GM12878 (cell line): Measurements from ENCODE around the gene STAT5B. TPM values are rescaled to one million over a fixed set of nuclear protein-coding genes. Genes with fewer than 3 reads are reported as not detected.

Experiments used
- CBFB ChIP-seq: IDR thresholded peaks from 2 replicates; pipeline ENCODE4 v1.6.1; 2016; ENCODE audit warnings: antibody characterized with exemption, low read depth
- CHD1 ChIP-seq: IDR thresholded peaks from 2 replicates; pipeline ENCODE4 v1.6.1; 2012; ENCODE audit warnings: low read depth, low read length, improper control_type of control experiment
- CHD4 ChIP-seq: fragments of 200-600 bp; sonication (generic); IDR thresholded peaks from 2 replicates; pipeline ENCODE4 v1.6.1; 2016; ENCODE audit warnings: mild to moderate bottlenecking
- DPF2 ChIP-seq: fragments of 450-650 bp; IDR thresholded peaks from 2 replicates; pipeline ENCODE4 v1.6.1; 2017; ENCODE audit warnings: mild to moderate bottlenecking
- E4F1 ChIP-seq: fragments of 450-650 bp; IDR thresholded peaks from 2 replicates; pipeline ENCODE4 v1.6.1; 2018; ENCODE audit warnings: borderline replicate concordance, mild to moderate bottlenecking; ENCODE audit not compliant: partially characterized antibody
- EP300 ChIP-seq, 2 experiments: fragments of 150-350 bp in 1 of 2; IDR thresholded peaks; 2 replicates each; pipeline ENCODE4 v1.6.1; 2011 to 2012; ENCODE audit warnings: low read depth in 2 of 2, low read length in 2 of 2, borderline replicate concordance in 1 of 2, improper control_type of control experiment in 1 of 2, inconsistent platforms in 1 of 2; ENCODE audit not compliant: control insufficient read depth in 1 of 2
- EZH2 ChIP-seq: IDR thresholded peaks from 2 replicates; pipeline ENCODE4 v1.6.1; 2012; ENCODE audit warnings: low read depth, mild to moderate bottlenecking, control low read depth, inconsistent platforms, low read length, borderline replicate concordance; ENCODE audit not compliant: control insufficient read depth
- IKZF1 ChIP-seq: fragments of 450-650 bp; conservative IDR thresholded peaks from 2 replicates; pipeline ENCODE4 v1.6.1; 2017; ENCODE audit warnings: antibody characterized with exemption, mild to moderate bottlenecking
- LARP7 ChIP-seq: fragments of 450-650 bp; IDR thresholded peaks from 2 replicates; pipeline ENCODE4 v1.6.1; 2017; ENCODE audit warnings: mild to moderate bottlenecking
- MEF2B ChIP-seq: fragments of 450-650 bp; IDR thresholded peaks from 2 replicates; pipeline ENCODE4 v1.6.1; 2018; ENCODE audit warnings: mild to moderate bottlenecking, moderate library complexity; ENCODE audit not compliant: partially characterized antibody, poor library complexity, severe bottlenecking
- NFYB ChIP-seq: IDR thresholded peaks from 2 replicates; pipeline ENCODE4 v1.6.1; 2011; ENCODE audit warnings: low read depth, mild to moderate bottlenecking, low read length, improper control_type of control experiment, moderate library complexity; ENCODE audit not compliant: insufficient read depth
- NR2F1 ChIP-seq: fragments of 450-650 bp; conservative IDR thresholded peaks from 2 replicates; pipeline ENCODE4 v1.6.1; 2017; ENCODE audit warnings: mild to moderate bottlenecking
- NRF1 ChIP-seq: conservative IDR thresholded peaks from 2 replicates; pipeline ENCODE4 v1.6.1; 2011; ENCODE audit warnings: mild to moderate bottlenecking, low read depth, low read length, improper control_type of control experiment
- PML ChIP-seq: IDR thresholded peaks from 2 replicates; pipeline ENCODE4 v1.6.1; 2012; ENCODE audit warnings: low read length, inconsistent platforms
- RCOR1 ChIP-seq: conservative IDR thresholded peaks from 2 replicates; pipeline ENCODE4 v1.6.1; 2012; ENCODE audit warnings: low read depth, low read length, improper control_type of control experiment
- SIX5 ChIP-seq: IDR thresholded peaks from 2 replicates; pipeline ENCODE4 v1.6.1; 2011; ENCODE audit warnings: mild to moderate bottlenecking, low read depth, low read length, moderate library complexity; ENCODE audit not compliant: severe bottlenecking
- TARDBP ChIP-seq: IDR thresholded peaks from 2 replicates; pipeline ENCODE4 v1.6.1; 2016; ENCODE audit warnings: borderline replicate concordance
- ZBED1 ChIP-seq: IDR thresholded peaks from 2 replicates; pipeline ENCODE4 v1.6.1; 2016; ENCODE audit warnings: borderline replicate concordance
- ZNF217 ChIP-seq: fragments of 450-650 bp; IDR thresholded peaks from 2 replicates; pipeline ENCODE4 v1.6.1; 2017; ENCODE audit warnings: antibody characterized with exemption, mild to moderate bottlenecking
- ZNF24 ChIP-seq: fragments of 450-650 bp; IDR thresholded peaks from 2 replicates; pipeline ENCODE4 v1.6.1; 2017; ENCODE audit warnings: antibody characterized with exemption, mild to moderate bottlenecking
- polyA plus RNA-seq, 11 experiments: library from polyadenylated mRNA; depleted of rRNA in 4 of 11; unstranded in 6 of 11; stranded (reverse) in 5 of 11; fragments of >200 nt; fragmentation: Nextera tagmentation in 4 of 11; fragmentation: Illumina TruSeq in 1 of 11; extraction: Ambion mirVana in 4 of 11; extraction: Trizol in 1 of 11; gene quantifications; 1 replicate in 1 of 11; 2 replicates in 10 of 11; pipeline versions ENCODE4 v1.2.1 to v1.2.3, GENCODE V29; 2011 to 2016; ENCODE audit warnings: inconsistent platforms in 2 of 11, missing spikeins in 2 of 11, low read depth in 1 of 11
- total RNA-seq, 4 experiments: library from RNA; depleted of rRNA in 3 of 4; stranded (reverse); fragments of >200 nt in 3 of 4; fragmentation: Illumina TruSeq in 1 of 4; extraction: Trizol in 1 of 4; gene quantifications; 2 replicates each; pipeline versions ENCODE4 v1.2.1 to v1.2.3, GENCODE V29; 2013 to 2021
- TF ChIP-seq, protein P1 (sequence below): fragments of 450-650 bp; conservative IDR thresholded peaks from 2 replicates; pipeline ENCODE4 v1.6.1; 2017; ENCODE audit warnings: mild to moderate bottlenecking, moderate library complexity
- TF ChIP-seq, protein P2 (sequence below): IDR thresholded peaks from 2 replicates; pipeline ENCODE4 v1.6.1; 2011; ENCODE audit warnings: borderline replicate concordance, low read depth, mild to moderate bottlenecking, moderate library complexity, low read length; ENCODE audit not compliant: insufficient read depth, poor library complexity, severe bottlenecking
- TF ChIP-seq, protein P3 (sequence below): fragments of 450-650 bp; IDR thresholded peaks from 2 replicates; pipeline ENCODE4 v1.6.1; 2014; ENCODE audit warnings: mild to moderate bottlenecking

The STAT5B gene
- total and polyA plus RNA-seq, 10 of the 15 experiments (the other 5 are each of a cell fraction or from before 2014, with no cell fraction given) = 11.0 to 69.6 (median 46.7) TPM

- TF ChIP-seq, protein P1, sequence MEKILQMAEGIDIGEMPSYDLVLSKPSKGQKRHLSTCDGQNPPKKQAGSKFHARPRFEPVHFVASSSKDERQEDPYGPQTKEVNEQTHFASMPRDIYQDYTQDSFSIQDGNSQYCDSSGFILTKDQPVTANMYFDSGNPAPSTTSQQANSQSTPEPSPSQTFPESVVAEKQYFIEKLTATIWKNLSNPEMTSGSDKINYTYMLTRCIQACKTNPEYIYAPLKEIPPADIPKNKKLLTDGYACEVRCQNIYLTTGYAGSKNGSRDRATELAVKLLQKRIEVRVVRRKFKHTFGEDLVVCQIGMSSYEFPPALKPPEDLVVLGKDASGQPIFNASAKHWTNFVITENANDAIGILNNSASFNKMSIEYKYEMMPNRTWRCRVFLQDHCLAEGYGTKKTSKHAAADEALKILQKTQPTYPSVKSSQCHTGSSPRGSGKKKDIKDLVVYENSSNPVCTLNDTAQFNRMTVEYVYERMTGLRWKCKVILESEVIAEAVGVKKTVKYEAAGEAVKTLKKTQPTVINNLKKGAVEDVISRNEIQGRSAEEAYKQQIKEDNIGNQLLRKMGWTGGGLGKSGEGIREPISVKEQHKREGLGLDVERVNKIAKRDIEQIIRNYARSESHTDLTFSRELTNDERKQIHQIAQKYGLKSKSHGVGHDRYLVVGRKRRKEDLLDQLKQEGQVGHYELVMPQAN = peak; percentile 88
- TF ChIP-seq DPF2 (peak; percentile 78), NFYB (no peak), PML (no peak), CBFB (peak; percentile 45; the same call in 1 of the 2 replicates), NRF1 (peak; percentile 76), EP300 (IDR thresholded peaks at IDR 0.05; ENCODE audit: borderline replicate concordance in 1 of 2, control insufficient read depth in 1 of 2, low read depth in 2 of 2, low read length in 2 of 2) (no peak), EZH2 (no peak), NR2F1 (peak; percentile 77), ZBED1 (no peak), RCOR1 (0 out of 2 replicates have a peak, but pooled peaks have one; percentile 72), TARDBP (0 out of 2 replicates have a peak, but pooled peaks have one; percentile 38), ZNF217 (no peak), SIX5 (no peak), ZNF24 (0 out of 2 replicates have a peak, but pooled peaks have one; percentile 40), IKZF1 (peak; percentile 87), MEF2B (peak; percentile 18), CHD1 (no peak), CHD4 (no peak), E4F1 (no peak), LARP7 (peak; percentile 93; the same call in 1 of the 2 replicates)
- TF ChIP-seq, protein P2, sequence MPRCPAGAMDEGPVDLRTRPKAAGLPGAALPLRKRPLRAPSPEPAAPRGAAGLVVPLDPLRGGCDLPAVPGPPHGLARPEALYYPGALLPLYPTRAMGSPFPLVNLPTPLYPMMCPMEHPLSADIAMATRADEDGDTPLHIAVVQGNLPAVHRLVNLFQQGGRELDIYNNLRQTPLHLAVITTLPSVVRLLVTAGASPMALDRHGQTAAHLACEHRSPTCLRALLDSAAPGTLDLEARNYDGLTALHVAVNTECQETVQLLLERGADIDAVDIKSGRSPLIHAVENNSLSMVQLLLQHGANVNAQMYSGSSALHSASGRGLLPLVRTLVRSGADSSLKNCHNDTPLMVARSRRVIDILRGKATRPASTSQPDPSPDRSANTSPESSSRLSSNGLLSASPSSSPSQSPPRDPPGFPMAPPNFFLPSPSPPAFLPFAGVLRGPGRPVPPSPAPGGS = no peak
- TF ChIP-seq, protein P3, sequence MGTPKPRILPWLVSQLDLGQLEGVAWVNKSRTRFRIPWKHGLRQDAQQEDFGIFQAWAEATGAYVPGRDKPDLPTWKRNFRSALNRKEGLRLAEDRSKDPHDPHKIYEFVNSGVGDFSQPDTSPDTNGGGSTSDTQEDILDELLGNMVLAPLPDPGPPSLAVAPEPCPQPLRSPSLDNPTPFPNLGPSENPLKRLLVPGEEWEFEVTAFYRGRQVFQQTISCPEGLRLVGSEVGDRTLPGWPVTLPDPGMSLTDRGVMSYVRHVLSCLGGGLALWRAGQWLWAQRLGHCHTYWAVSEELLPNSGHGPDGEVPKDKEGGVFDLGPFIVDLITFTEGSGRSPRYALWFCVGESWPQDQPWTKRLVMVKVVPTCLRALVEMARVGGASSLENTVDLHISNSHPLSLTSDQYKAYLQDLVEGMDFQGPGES = no peak
These were observed 92.2 kb downstream of the STAT5B start (continued) for GRCh38 chr17:42183741-42184711.
